H9 (cell line): ENCODE results near the gene CABLES2. TPM values are rescaled to one million over a fixed set of nuclear protein-coding genes. Genes with fewer than 3 reads are reported as not detected.
A peak's percentile ranks its signal among the peaks of the same experiment; 100 is the strongest.

Experiments
- DNase-seq: peaks from one replicate; pipeline ENCODE4 v3.0.0-alpha.2; 2017
- H2AFZ ChIP-seq: one replicate; pipeline ENCODE4 v1.6.1; 2013; ENCODE audit warnings: mild to moderate bottlenecking, low read length, control low read depth, moderate library complexity
- H2AK5ac ChIP-seq: 2 replicates; pipeline ENCODE4 v1.6.1; 2013; ENCODE audit warnings: low read length, control low read depth, mixed read lengths; ENCODE audit not compliant: insufficient read length
- H2BK120ac ChIP-seq: one replicate; pipeline ENCODE4 v1.6.1; 2013; ENCODE audit warnings: low read depth, mild to moderate bottlenecking, low read length, control low read depth, inconsistent platforms; ENCODE audit not compliant: poor library complexity, severe bottlenecking
- H2BK12ac ChIP-seq: 2 replicates; pipeline ENCODE4 v1.6.1; 2013; ENCODE audit warnings: low read length, control low read depth, mixed read lengths, low read depth; ENCODE audit not compliant: insufficient read length
- H2BK15ac ChIP-seq: 2 replicates; pipeline ENCODE4 v1.6.1; 2013; ENCODE audit warnings: low read depth, low read length, control low read depth
- H2BK20ac ChIP-seq: one replicate; pipeline ENCODE4 v1.6.1; 2013; ENCODE audit warnings: low read depth, mild to moderate bottlenecking, low read length, control low read depth, inconsistent platforms; ENCODE audit not compliant: poor library complexity, severe bottlenecking
- H2BK5ac ChIP-seq: 2 replicates; pipeline ENCODE4 v1.6.1; 2013; ENCODE audit warnings: low read length, control low read depth, mixed read lengths; ENCODE audit not compliant: insufficient read length
- H3K14ac ChIP-seq: 2 replicates; pipeline ENCODE4 v1.6.1; 2013; ENCODE audit warnings: low read length, control low read depth; ENCODE audit not compliant: insufficient read depth
- H3K18ac ChIP-seq: 2 replicates; pipeline ENCODE4 v1.6.1; 2013; ENCODE audit warnings: low read depth, mild to moderate bottlenecking, mixed read lengths, low read length, control low read depth; ENCODE audit not compliant: insufficient read length
- H3K23ac ChIP-seq: 2 replicates; pipeline ENCODE4 v1.6.1; 2013; ENCODE audit warnings: low read length, control low read depth, mixed read lengths, low read depth; ENCODE audit not compliant: insufficient read length
- H3K23me2 ChIP-seq: 2 replicates; pipeline ENCODE4 v1.6.1; 2013; ENCODE audit warnings: low read depth, mild to moderate bottlenecking, mixed read lengths, low read length, control low read depth; ENCODE audit not compliant: insufficient read length, poor library complexity, severe bottlenecking
- H3K27ac ChIP-seq: 2 replicates; pipeline ENCODE4 v1.5.1; 2013; ENCODE audit warnings: low read length, control low read depth, mixed read lengths, low read depth; ENCODE audit not compliant: insufficient read length
- H3K27me3 ChIP-seq: 2 replicates; pipeline ENCODE4 v1.6.1; 2013; ENCODE audit warnings: low read length, control low read depth, inconsistent platforms; ENCODE audit not compliant: insufficient read depth
- H3K4ac ChIP-seq: 2 replicates; pipeline ENCODE4 v1.6.1; 2013; ENCODE audit warnings: low read depth, mild to moderate bottlenecking, control low read depth, inconsistent platforms, low read length, moderate library complexity
- H3K4me1 ChIP-seq: 2 replicates; pipeline ENCODE4 v1.6.1; 2013; ENCODE audit warnings: low read length, control low read depth, inconsistent platforms; ENCODE audit not compliant: insufficient read depth
- H3K4me2 ChIP-seq: 2 replicates; pipeline ENCODE4 v1.6.1; 2013; ENCODE audit warnings: low read length, control low read depth, mixed read lengths; ENCODE audit not compliant: insufficient read length, insufficient read depth
- H3K56ac ChIP-seq: 2 replicates; pipeline ENCODE4 v1.6.1; 2013; ENCODE audit warnings: low read depth, mild to moderate bottlenecking, mixed read lengths, low read length, control low read depth; ENCODE audit not compliant: insufficient read length
- H3K79me1 ChIP-seq: 2 replicates; pipeline ENCODE4 v1.6.1; 2013; ENCODE audit warnings: low read depth, mild to moderate bottlenecking, moderate library complexity, low read length, control low read depth, inconsistent platforms; ENCODE audit not compliant: insufficient read depth, poor library complexity, severe bottlenecking
- H3K79me2 ChIP-seq: 2 replicates; pipeline ENCODE4 v1.6.1; 2013; ENCODE audit warnings: low read length, control low read depth, inconsistent platforms; ENCODE audit not compliant: insufficient read depth
- H3K9ac ChIP-seq: 2 replicates; pipeline ENCODE4 v1.6.1; 2013; ENCODE audit warnings: low read length, control low read depth, mixed read lengths; ENCODE audit not compliant: insufficient read length; ENCODE audit errors: extremely low read depth
- H3K9me3 ChIP-seq: one replicate; pipeline ENCODE4 v1.6.1; 2013; ENCODE audit warnings: low read depth, low read length, inconsistent platforms; ENCODE audit not compliant: control insufficient read depth
- H3T11ph ChIP-seq: one replicate; pipeline ENCODE4 v1.6.1; 2013; ENCODE audit warnings: mild to moderate bottlenecking, low read length, control low read depth, inconsistent platforms
- H4K20me1 ChIP-seq: one replicate; pipeline ENCODE4 v1.6.1; 2013; ENCODE audit not compliant: control insufficient read depth, insufficient read length, insufficient read depth
- H4K5ac ChIP-seq: 2 replicates; pipeline ENCODE4 v1.6.1; 2013; ENCODE audit warnings: low read depth, mild to moderate bottlenecking, mixed read lengths, low read length, control low read depth; ENCODE audit not compliant: insufficient read length
- H4K8ac ChIP-seq: replicated peaks from 2 replicates; pipeline ENCODE4 v1.6.1; 2013; ENCODE audit warnings: low read length, control low read depth, mixed read lengths, low read depth; ENCODE audit not compliant: insufficient read length
- H4K91ac ChIP-seq: 2 replicates; pipeline ENCODE4 v1.6.1; 2013; ENCODE audit warnings: low read depth, mild to moderate bottlenecking, moderate library complexity, mixed read lengths, low read length, control low read depth; ENCODE audit not compliant: insufficient read length
- H3K27ac Mint-ChIP-seq, 3 experiments: 2 replicates in 2 of 3; 3 replicates in 1 of 3; pipeline ENCODE4 v1.8.0; 2020 to 2021; ENCODE audit warnings: mixed read lengths in 3 of 3, mild to moderate bottlenecking in 1 of 3, moderate library complexity in 1 of 3
- H3K27me3 Mint-ChIP-seq: 2 replicates; pipeline ENCODE4 v1.8.0; 2021; ENCODE audit warnings: low read depth, mild to moderate bottlenecking, moderate library complexity, mixed read lengths
- H3K36me3 Mint-ChIP-seq, 3 experiments: 2 replicates in 2 of 3; 3 replicates in 1 of 3; pipeline ENCODE4 v1.8.0; 2020 to 2021; ENCODE audit warnings: low read depth in 3 of 3, mixed read lengths in 3 of 3; ENCODE audit not compliant: insufficient read depth in 1 of 3
- H3K4me1 Mint-ChIP-seq, 2 experiments: 2 replicates each; pipeline ENCODE4 v1.8.0; 2020; ENCODE audit warnings: mixed read lengths in 2 of 2
- H3K4me3 Mint-ChIP-seq, 2 experiments: 2 replicates in 1 of 2; 3 replicates in 1 of 2; pipeline ENCODE4 v1.8.0; 2020 to 2021; ENCODE audit warnings: mild to moderate bottlenecking in 2 of 2, mixed read lengths in 2 of 2, moderate library complexity in 1 of 2
- H3K9me3 Mint-ChIP-seq, 2 experiments: 2 replicates in 1 of 2; 3 replicates in 1 of 2; pipeline ENCODE4 v1.8.0; 2020; ENCODE audit warnings: mild to moderate bottlenecking in 2 of 2, mixed read lengths in 2 of 2, moderate library complexity in 1 of 2
- CTCF ChIP-seq: fragments of 200-600 bp; sonication (generic); conservative IDR thresholded peaks from 3 replicates; pipeline ENCODE4 v1.8.0; 2021; ENCODE audit warnings: antibody characterized with exemption, mild to moderate bottlenecking
- WGBS: extraction: QIAGEN DNeasy Blood & Tissue Kit; methylation state at CpG from one replicate; pipeline ENCODE4 v1.1.7; 2013; ENCODE audit warnings: missing lambda C conversion rate, low lambda C conversion rate, mixed read lengths; ENCODE audit not compliant: insufficient read length; ENCODE audit errors: extremely low coverage; 5-methylcytosine and 5-hydroxymethylcytosine counted together
- total RNA-seq: library from RNA; stranded (reverse); gene quantifications from 2 replicates; pipeline ENCODE4 v1.2.1, GENCODE V29; 2021

The CABLES2 gene
- total RNA-seq, 1 experiment from 2014 or later, result 10.8 TPM

GRCh38 chr20:62358171-62359042 is 48.7 kb downstream of the CABLES2 start:
- no peak overlapping the region for H3K4me3 Mint-ChIP-seq
- Histone ChIP-seq H2BK20ac (no peak overlapping the region), H3K9me3 (no peaks in the 10 kb centered on the region), H4K20me1 (no peaks in the 10 kb centered on the region), H3T11ph (no peak overlapping the region), H3K27me3 (no peaks in the 10 kb centered on the region), H3K14ac (peak overlapping the region; percentile 50), H3K4ac (peak overlapping the region; percentile 0; the same call in 1 of the 2 replicates), H4K5ac (no peak overlapping the region), H2AFZ (no peak overlapping the region), H3K56ac (no peak overlapping the region), H3K18ac (peak overlapping the region; percentile 18), H2BK5ac (no peak overlapping the region), H3K4me1 (no peaks in the 10 kb centered on the region; the same call in 1 of the 2 replicates), H2BK120ac (no peak overlapping the region), H3K23ac (no peak overlapping the region), H3K4me2 (no peak overlapping the region), H4K91ac (peak overlapping the region; percentile 47), H3K79me2 (peaks cover 4% of the 10 kb centered on the region; the same call in 1 of the 2 replicates), H2BK15ac (0 out of 2 replicates have a peak overlapping the region, but pooled peaks have one; percentile 16), H4K8ac (no peak overlapping the region), H3K79me1 (peaks cover 5% of the 10 kb centered on the region), H2AK5ac (no peak overlapping the region), H2BK12ac (no peak overlapping the region), H3K9ac (no peak overlapping the region), H3K23me2 (peaks cover 3% of the 10 kb centered on the region), H3K27ac (no peak overlapping the region)
- H3K27me3 Mint-ChIP-seq, result no peaks in the 10 kb centered on the region
- H3K9me3 Mint-ChIP-seq, result no peaks in the 10 kb centered on the region
- peaks cover 26 to 52% of the 10 kb centered on the region in 2 experiments for H3K4me1 Mint-ChIP-seq
- TF ChIP-seq CTCF, result no peak
- DNase-seq, result no peak
- WGBS, result no CpG with 5 or more reads among the region's 24 CpGs
- peaks cover 0 to 4% (median 2%) of the 10 kb centered on the region in 3 experiments; a peak in 4 of 7 replicates for H3K36me3 Mint-ChIP-seq
- H3K27ac Mint-ChIP-seq, result peak overlapping the region; percentile 65 to 89 (median 70); a peak in 3 of 7 replicates
